GM19468 (cell line): ENCODE measurements around the gene KCNMA1.

Experiments used
- ATAC-seq: cut with Tn5 transposase; IDR thresholded peaks from one replicate; pipeline ENCODE4 v1.9.1; 2021; ENCODE audit warnings: mild to moderate bottlenecking, moderate library complexity, moderate number of reproducible peaks; ENCODE audit not compliant: unreplicated experiment; ENCODE audit errors: extremely low read depth

Gene KCNMA1

DNA sequence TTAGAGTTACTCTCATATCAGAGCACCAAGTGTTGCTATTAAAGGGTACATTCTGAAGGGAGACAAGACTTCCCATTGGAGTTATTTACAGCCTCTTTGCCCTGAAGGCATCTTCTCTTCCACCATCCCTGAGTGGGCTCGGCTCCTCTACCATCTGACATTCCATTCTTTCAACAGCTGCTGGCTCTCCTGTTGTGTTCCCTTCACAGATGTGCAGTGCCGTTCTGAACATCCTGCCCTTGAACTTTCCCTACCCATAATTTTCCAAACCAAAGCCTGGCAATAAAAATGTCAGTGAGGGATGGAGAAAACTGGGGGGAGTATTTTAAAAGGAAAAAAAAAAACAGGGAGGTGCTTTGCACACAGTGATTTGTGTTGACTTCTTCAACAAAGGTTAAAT is 392.9 kb downstream of the KCNMA1 start:
- ATAC-seq, result no peak

DNA sequence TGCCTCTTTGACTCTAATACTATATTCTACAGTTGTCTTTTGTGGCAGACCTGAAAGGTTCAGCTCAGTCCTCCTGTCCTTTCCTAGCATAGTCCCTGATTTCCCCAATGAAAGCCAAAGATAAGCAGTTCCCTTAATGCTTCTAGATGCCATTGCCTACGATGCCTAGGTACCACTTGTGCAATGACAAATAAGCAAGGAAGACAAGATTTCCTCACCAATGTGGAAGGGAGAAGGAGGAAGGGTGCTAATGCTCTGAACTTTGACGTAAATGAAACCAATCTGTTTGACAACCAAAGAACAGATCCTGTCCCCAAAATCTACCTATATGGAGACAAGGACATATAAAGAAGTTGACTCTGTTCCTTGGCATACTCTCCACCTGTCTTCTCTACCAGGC is 393.3 kb downstream of the KCNMA1 start:
- ATAC-seq, result no peak

DNA sequence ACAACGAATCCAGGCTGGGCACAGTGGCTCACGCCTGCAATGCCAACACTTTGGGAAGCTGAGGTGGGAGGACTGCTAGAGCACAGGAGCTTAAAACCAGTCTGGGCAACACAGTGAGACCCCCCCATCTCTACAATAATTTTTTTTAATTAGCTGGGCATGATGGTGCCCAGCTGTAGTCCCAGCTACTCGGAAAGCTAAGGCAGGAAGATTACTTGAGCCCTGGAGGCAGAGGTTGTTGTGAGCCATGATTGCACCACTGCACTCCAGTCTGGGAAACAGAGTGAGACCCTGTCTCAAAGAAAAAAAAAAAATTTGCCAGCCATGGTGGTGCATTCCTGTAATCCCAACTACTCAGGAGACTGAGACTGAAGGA is 396.3 kb downstream of the KCNMA1 start:
- no peak for ATAC-seq

DNA sequence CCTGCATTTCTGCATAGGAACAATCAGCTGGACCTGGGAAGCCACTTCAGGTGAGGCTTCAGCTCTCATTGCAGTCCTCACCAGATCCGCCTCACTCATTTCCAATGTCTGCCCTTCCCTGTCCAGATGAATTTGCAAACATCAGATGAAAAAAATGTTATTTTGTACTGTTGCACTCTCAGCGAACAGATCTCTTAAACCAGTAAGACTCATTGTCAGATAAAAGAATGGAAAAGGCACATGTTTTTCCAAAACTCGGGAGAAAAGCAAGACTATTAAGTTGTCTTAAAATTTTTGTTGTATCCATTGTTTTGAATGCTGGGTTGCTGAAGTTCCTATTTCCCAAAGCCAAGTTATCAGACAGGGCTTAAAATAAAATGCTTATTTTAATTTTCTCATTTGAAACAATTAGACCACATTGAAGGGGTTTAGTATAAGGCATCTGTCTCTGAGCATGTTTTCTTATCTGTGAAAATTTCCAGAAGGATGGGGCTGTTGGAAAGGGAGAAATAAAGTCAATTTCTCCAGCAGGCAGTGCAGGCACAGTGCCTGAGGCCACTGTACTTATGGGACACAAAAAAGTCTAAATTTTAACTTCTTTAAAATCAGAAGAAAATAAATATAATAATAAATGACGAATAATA is 396.8 kb downstream of the KCNMA1 start:
- no peak for ATAC-seq

DNA sequence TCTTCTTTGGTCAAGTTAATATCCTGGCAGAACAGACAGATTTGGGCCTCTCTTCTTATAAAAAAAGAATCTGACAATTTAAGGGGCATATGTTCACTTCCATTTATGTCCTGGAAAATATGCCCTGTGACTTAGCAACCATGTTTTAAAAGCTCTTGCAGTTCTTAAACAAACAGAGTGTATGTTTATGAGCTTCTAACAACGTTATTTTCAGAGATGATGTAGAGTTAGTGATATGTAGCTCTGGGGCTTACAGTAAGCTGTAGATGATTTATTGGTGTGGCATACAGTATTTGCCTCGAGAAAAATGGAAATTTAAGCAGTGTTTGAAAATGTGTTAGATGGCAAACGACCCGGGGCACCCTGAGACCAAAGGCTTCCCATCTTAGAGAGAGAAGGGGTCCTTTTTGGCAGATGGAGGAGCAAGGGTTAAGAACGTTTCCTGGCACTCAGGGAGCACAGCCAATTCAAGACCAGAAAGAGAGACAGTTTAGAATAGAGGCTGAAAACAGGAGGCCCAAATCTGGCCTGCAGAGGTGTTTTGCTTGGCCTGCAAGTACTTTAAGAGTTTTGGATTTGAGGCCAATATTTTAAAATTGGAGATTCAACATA is 397.5 kb downstream of the KCNMA1 start:
- ATAC-seq, result no peak

DNA sequence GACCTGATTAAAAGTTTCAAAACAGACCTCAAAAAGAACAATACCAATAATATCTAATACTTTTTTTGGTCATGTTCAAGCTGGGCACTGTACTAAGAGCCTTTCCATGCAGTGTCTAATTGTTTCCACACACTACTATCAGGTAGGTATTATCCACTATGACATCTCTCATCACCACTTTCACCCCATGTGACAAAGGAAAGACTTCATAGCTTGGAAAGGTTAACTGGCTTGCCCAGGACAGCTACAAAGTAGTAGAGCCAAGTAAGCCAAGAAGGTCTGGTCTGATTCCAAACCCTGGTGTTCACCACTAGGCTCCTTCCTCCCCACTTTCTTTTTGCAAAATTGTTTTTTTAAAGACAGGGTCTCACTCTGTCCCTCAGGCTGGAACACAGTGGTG is 400.5 kb downstream of the KCNMA1 start:
- ATAC-seq, result no peak

DNA sequence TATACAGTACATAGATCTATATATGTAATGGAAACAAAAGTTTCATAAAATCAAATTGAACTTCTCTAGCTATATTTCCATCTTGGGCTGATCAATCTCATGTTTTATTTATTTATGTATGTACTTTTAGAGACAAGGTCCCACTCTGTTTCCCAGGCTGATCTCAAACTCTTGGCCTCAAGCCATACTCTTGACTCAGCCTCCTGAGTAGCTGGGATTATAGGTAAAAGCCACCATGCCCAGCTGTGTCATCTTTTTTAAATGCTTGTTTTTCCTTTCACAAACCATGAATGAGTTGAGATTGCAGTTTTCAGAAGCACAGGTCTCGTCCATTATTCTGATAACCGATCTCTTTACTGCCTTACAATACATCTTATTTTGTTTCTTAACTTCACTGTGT is 400.9 kb downstream of the KCNMA1 start:
- no peak for ATAC-seq

DNA sequence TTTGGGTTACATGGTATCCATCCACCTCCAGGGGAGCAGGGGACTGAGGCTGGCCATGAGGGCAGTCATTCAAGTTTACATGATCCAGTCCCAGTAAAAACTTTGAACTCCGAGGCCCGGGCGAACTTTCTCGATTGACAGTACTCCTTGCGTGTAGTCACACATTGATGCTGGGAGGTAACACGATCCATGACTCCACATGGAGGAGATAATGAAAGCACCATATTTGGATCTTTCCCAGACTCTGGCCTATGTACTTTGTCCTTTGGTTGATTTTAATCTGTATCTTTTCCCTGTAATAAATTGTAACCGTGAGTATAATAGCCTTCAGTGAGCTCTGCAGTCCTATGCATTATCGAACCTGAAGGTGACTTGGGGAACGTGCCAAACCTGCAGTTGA is 401.6 kb downstream of the KCNMA1 start:
- ATAC-seq, result no peak

DNA sequence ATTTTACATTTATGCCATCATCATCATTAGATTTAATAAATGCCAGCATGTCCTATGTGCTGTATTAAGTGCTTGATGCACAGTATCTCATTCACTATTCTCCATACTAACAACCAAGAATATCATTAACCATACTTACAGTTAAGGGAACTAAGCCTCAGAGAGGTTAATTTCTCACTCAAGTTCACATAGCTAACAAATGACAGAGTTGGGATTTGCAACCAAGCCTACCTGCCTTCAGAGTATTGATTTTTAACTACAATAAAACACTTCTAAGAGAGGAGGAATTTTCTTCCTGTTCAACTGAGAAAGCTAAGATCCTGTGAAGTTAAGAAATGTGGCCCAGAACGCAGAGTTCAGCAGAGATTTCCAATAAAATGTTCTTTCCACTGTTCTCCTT is 403.0 kb downstream of the KCNMA1 start:
- ATAC-seq, result no peak

DNA sequence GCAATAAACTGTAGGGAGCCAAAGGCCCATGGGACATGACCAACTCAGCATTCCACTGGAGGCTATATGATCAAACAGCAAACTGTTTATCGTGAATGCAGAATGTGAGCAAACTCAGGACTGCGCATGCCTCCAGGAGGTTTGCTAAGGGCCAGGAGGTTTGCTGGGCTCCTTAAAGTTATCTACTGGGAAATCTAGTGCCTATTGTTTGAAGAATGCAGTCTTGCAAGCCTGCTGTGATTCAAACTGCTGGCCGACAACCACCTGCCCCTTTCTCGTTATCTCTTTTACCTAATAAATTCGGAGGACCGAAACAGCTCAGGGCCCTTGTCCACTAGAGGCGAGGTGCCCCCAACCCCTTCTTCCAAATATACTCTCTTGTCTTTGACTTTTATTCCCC is 404.1 kb downstream of the KCNMA1 start:
- ATAC-seq, result no peak

DNA sequence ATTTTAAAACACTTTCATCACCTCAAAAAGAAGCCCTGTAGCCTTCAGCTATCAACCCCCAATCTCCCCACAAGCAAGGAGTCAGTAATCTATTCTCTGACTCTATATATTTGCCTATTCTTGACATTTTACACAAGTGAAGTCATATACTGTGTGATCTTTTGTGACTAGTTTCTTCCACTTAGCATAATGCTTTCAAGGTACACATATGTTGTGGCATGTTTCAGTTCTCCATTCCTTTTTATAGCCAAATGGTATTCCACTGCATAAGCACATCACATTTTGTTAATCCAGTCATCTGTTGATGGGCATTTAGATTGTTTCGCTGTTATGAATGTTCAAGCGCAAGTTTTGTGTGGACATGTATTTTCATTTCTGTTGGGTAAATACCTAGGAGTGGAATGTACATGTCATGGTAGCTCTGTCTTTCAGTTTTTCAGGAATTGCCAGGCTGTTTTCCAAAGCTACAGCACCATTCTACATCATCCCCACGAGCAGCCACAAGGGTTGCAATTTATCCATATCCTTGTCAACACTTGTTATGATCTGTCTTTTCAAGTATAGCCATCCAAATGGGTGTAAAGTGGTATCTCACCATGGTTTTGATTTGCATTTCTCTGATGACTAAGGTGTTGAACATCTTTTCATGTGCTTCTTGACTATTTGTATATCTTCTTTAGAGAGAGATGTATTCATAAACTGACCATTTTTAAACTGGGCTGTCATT is 405.6 kb downstream of the KCNMA1 start:
- ATAC-seq, result no peak

DNA sequence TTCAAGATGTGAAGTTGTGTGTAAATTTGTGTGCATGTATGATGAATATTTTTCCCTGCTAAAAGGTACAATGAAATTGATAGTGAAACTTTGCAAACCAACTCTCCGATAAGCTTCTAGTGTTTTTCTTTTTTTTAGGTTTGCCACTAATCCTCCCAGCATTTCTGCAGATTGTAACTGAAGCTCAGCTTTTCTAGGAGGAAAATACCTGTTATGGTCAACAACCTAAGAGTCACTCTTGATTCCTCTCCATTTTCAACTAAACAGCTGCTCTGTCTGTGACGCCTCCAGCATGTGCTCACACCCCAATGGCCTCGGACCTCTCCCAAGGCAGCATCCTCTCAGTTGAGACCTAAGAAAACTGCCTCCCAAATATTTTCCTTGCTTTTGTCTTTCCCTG is 406.2 kb downstream of the KCNMA1 start:
- no peak for ATAC-seq

DNA sequence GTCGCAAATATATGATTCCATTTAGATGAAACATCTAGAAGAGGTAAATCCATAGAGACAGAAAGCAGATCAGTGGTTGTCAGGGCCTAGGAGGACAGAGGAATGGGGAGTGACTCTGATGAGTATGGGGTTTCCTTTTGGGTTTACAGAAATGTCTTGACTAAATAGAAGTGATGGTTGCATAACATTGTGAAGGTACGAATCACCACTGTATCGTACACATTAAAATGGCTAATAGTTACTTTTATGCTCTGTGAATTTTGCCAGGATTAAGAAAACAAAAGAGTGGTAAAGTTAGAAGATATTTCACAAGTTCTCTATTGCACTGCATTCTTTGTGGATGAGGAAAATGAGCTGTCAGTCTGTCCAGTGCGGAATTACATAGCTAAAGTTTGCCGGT is 407.4 kb downstream of the KCNMA1 start:
- no peak for ATAC-seq

DNA sequence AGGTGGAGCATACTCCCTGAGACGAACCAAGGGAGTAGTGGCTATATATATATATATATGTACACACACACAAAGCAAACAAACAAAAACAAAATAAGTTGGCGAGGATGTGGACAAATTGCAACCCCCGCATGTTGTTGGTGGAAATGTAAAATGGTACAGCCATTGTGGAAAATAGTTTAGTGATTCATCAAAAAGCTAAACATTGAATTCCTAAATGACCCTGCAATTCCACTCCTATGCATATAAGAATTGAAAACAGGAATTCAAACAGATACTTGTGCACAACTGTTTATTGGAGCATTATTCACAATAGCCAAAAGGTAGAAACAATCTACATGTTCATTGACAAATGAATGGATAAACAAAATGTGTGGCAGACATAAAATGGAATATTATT is 407.9 kb downstream of the KCNMA1 start:
- no peak for ATAC-seq

DNA sequence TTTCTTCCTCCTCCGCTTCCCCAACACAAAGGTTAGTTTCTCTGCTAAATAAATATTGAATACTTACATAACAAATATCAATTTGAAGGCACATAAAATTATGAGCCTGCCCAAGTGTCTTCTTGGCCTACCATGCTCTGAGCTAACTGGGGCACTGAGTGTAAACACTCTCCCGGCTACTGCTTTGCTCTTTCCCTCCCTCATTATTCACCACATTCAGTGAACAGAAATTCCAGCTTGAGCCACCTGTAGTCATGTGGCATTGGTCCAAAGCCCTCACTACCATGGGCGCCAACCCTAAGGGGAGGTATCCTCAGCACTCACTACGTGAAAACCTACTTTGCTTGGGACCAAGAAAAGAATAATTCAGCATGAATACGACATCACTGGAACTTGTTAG is 409.0 kb downstream of the KCNMA1 start:
- ATAC-seq, result no peak

DNA sequence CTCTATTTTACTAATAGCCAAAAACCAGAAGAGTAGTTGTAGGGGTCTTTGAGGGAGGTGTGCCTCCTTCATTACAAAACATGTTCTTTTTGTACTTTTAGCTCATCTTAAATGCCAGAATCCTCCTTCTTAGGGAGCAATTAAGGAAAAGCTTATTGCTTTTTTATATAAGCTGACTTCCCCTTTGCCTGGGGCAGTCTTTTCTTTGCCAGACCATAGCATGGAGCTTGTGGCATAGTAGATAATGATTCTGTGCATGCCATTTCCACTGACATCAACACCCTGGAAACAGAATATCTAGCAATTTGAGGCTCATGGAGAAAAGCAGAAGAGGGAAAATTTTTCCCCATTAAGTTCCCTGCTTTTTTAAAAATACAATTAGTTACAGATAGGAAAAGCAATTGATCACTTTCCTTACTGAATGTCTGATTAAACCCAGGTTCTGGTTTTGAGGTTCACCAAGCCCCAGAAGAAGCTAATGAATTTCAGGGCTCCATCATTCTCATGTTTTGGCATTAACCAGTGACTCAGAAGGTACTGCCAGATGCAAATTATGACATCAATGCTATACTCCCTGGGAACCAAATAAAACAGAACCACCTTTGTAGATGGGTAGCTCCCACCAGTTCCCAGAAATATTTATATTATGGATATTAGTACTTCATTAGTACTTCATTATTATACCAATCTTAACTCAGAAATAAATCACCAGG is 410.6 kb downstream of the KCNMA1 start:
- ATAC-seq, result no peak

DNA sequence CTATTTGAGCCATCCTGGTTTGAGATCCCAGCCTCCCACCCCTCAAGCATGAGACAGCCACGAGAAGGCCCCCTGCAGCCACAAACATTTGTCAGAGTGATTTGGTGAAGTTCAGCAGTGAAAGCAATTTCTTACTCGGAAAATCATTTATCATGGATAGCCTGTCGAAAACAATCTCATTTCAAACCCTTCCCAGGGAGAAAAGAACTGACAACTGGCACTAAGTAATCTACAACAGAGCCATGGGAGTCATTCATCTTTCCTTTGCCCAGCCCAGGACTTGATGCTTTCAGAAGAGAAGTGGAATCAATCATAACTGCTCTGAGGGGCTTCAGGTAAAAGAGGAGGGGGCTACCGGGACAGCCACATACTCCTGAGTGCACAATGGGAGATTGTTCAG is 411.2 kb downstream of the KCNMA1 start:
- no peak for ATAC-seq

DNA sequence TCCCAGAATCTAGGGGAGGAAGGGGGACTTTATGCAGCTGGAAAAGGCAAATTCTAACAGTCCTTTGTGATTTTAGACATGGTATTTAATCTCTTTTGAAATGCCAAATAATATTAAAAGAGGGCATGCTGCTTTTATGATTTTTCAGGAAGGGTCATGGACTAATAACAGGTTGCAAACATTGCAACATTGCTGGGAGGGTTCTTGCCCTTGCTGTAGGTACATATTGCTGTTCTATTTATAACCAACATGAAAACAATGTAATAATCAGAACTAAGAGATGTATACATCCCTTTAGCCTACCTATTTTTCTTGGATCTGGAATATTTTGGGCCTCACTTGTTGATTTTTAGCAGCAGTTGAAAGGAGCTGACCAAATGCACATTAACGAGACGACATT is 411.6 kb downstream of the KCNMA1 start:
- ATAC-seq, result no peak

DNA sequence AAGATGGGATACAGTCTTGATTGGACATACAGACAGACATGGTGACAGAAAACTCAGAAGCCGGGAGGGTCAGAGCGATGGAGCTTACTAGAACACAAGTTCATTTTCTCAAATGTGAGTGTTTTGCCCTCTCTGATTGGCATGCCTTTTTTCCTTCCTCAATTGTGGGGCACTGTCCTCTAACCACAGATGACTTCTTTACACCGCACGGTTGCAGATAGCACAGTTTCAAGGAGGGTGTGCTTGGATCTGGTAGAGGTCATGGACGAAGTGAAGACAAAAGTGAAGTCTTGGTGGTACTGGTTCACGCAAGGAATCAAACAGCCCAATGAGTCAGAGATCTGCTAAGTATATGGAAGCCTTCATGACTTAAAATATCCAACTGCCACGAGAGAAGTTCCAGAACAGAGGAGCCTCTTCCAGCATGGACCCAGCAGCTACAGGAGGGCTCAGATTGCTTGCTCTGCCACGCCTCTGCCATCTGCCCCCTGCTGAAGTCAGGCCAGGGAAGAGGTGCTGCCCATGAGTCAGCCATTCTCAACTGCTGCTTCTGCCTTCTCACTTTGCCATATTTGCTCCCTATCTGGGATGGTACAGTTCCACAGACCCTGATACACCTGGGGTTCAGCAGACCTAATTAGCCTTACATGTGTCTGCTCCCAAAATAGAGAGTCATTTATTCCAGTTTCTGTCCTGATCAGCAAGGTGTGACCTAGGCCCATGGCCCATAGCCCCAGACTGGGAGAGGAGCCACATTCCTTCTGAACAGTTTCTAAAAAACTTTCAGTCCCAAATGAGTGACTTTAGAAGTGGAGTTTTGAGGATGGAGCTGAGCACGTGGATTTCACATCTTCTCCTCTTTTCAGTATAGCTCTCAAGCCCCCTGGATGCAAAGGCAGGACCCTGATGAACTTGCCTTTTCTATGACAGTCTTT is 413.8 kb downstream of the KCNMA1 start:
- no peak for ATAC-seq

DNA sequence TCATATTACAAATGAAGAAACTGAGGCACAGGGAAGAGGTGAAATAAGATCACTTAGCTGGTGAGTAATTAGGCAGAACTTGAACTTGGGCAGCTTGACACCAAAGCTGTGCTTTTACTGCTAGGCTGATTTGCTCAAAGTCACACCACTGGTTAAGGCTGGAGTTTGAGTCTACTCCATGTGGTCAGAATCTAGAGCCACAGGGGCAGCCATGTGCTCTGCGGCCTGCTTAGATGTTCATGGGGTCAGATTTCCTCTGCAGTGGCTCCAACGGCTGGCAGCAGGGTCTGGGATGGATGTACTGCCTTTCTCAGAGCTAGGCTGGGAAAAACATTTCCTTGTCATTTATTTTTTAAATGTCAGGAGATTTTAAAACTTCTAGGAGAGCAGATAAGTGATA is 417.5 kb downstream of the KCNMA1 start:
- ATAC-seq, result no peak
